Esophagus squamous epithelium (tissue), 4 donors: ENCODE measurements around the gene EXPH5.

Experiments used
- CTCF ChIP-seq, 6 experiments: fragments of 450-650 bp in 4 of 6; fragments of 200-600 bp in 2 of 6; sonication (generic) in 2 of 6; IDR thresholded peaks; one replicate each; pipeline ENCODE4 v1.5.1; 2016 to 2019; ENCODE audit warnings: antibody characterized with exemption in 6 of 6, mild to moderate bottlenecking in 4 of 6, moderate library complexity in 4 of 6
- POLR2A ChIP-seq, 4 donors: fragments of 450-650 bp; IDR thresholded peaks; one replicate each; pipeline ENCODE4 v1.6.1; 2017; ENCODE audit warnings: antibody characterized with exemption in 4 of 4, mild to moderate bottlenecking in 4 of 4, moderate library complexity in 3 of 4

GRCh38 chr11:108559904-108560303 lies 33.7 kb downstream of the EXPH5 start:
- TF ChIP-seq POLR2A (IDR thresholded peaks at IDR 0.05) (no peak), CTCF (IDR thresholded peaks at IDR 0.05) (no peak)
